IMR-90 (cell line): ENCODE measurements around the gene LTB4R. TPM values are rescaled to one million over a fixed set of nuclear protein-coding genes. Genes with fewer than 3 reads are reported as not detected.

Experiments
- ATAC-seq: fragments of 200-7000 bp; cut with Tn5 transposase; 2 replicates; pipeline ENCODE4 v1.9.1; 2020; ENCODE audit warnings: low read depth, mild to moderate bottlenecking, moderate library complexity
- BruUV-seq: library from RNA; stranded (reverse); fragments of 400-500 nt; replicated peaks from 2 replicates; lab custom pipeline; 2021; lab: Mats Ljungman, UMichigan
- CTCF ChIA-PET: fragments of 300-600 bp; formaldehyde crosslinking; extraction: SDS; loops from one replicate; lab custom pipeline; 2021; ENCODE audit warnings: antibody characterized with exemption; lab: Yijun Ruan, JAX
- POLR2A ChIA-PET: fragments of 300-600 bp; sonication (Branson Sonifier 250); formaldehyde crosslinking; loops from one replicate; lab custom pipeline; 2022; ENCODE audit warnings: antibody characterized with exemption; ENCODE audit not compliant: unreplicated experiment; lab: Charles Lee
- DNase-seq: peaks from one replicate; pipeline ENCODE4 v3.0.0; 2013
- H2AFZ ChIP-seq: replicated peaks from 2 replicates; pipeline ENCODE3; 2013; ENCODE audit warnings: low read length, mild to moderate bottlenecking; ENCODE audit not compliant: poor library complexity
- H2AK5ac ChIP-seq: 2 replicates; pipeline ENCODE4 v1.6.1; 2013; ENCODE audit warnings: low read depth, low read length, inconsistent platforms
- H2AK9ac ChIP-seq: replicated peaks from 2 replicates; pipeline ENCODE3; 2013; ENCODE audit warnings: mild to moderate bottlenecking, low read depth, low read length, moderate library complexity; ENCODE audit not compliant: poor library complexity
- H2BK120ac ChIP-seq: 2 replicates; pipeline ENCODE4 v1.6.1; 2013; ENCODE audit warnings: low read depth, low read length, inconsistent platforms
- H2BK15ac ChIP-seq: 3 replicates; pipeline ENCODE4 v1.6.1; 2013; ENCODE audit warnings: low read depth, low read length, inconsistent platforms
- H2BK20ac ChIP-seq: 2 replicates; pipeline ENCODE4 v1.6.1; 2013; ENCODE audit warnings: low read depth, mild to moderate bottlenecking, inconsistent platforms, low read length, moderate library complexity
- H2BK5ac ChIP-seq: 2 replicates; pipeline ENCODE4 v1.6.1; 2013; ENCODE audit warnings: mild to moderate bottlenecking, low read depth, low read length, inconsistent platforms; ENCODE audit not compliant: poor library complexity, severe bottlenecking
- H3K14ac ChIP-seq: replicated peaks from 2 replicates; pipeline ENCODE4 v1.6.1; 2013; ENCODE audit warnings: low read depth, low read length, inconsistent platforms
- H3K18ac ChIP-seq: 2 replicates; pipeline ENCODE4 v1.6.1; 2013; ENCODE audit warnings: low read depth, low read length, control low read depth
- H3K23ac ChIP-seq: 2 replicates; pipeline ENCODE4 v1.6.1; 2013; ENCODE audit warnings: low read depth, low read length, inconsistent platforms
- H3K27ac ChIP-seq: 2 replicates; pipeline ENCODE4 v1.5.1; 2013; ENCODE audit warnings: mild to moderate bottlenecking, control low read depth, low read length; ENCODE audit not compliant: insufficient read depth
- H3K27me3 ChIP-seq: 2 replicates; pipeline ENCODE4 v1.6.1; 2013; ENCODE audit warnings: low read length; ENCODE audit not compliant: control insufficient read depth, insufficient read depth
- H3K36me3 ChIP-seq: 2 replicates; pipeline ENCODE4 v1.6.1; 2013; ENCODE audit warnings: low read length, mixed read lengths; ENCODE audit not compliant: control insufficient read depth, insufficient read depth
- H3K4ac ChIP-seq: 2 replicates; pipeline ENCODE4 v1.6.1; 2013; ENCODE audit warnings: low read depth, low read length, inconsistent platforms
- H3K4me1 ChIP-seq: 2 replicates; pipeline ENCODE4 v1.6.1; 2013; ENCODE audit warnings: low read length, mixed read lengths; ENCODE audit not compliant: control insufficient read depth, insufficient read depth
- H3K4me2 ChIP-seq: 2 replicates; pipeline ENCODE4 v1.6.1; 2013; ENCODE audit warnings: low read depth, mild to moderate bottlenecking, control low read depth, low read length, moderate library complexity
- H3K4me3 ChIP-seq: 2 replicates; pipeline ENCODE4 v1.5.1; 2013; ENCODE audit warnings: low read depth, mild to moderate bottlenecking, control low read depth, low read length, moderate library complexity; ENCODE audit not compliant: insufficient read depth
- H3K56ac ChIP-seq: 2 replicates; pipeline ENCODE4 v1.6.1; 2013; ENCODE audit warnings: low read length, inconsistent platforms; ENCODE audit not compliant: insufficient read depth; ENCODE audit errors: extremely low read depth
- H3K79me1 ChIP-seq, 2 experiments: 2 replicates each; pipeline ENCODE4 v1.6.1; 2013; ENCODE audit warnings: low read length in 2 of 2, inconsistent platforms in 1 of 2, low read depth in 1 of 2
- H3K9ac ChIP-seq: 2 replicates; pipeline ENCODE4 v1.6.1; 2013; ENCODE audit warnings: low read depth, low read length, control low read depth
- H3K9me1 ChIP-seq: 2 replicates; pipeline ENCODE4 v1.6.1; 2013; ENCODE audit warnings: low read length, inconsistent platforms; ENCODE audit not compliant: insufficient read depth
- H3K9me3 ChIP-seq: 2 replicates; pipeline ENCODE4 v1.6.1; 2013; ENCODE audit warnings: low read length; ENCODE audit not compliant: control insufficient read depth, insufficient read depth
- H4K20me1 ChIP-seq: 2 replicates; pipeline ENCODE4 v1.6.1; 2013; ENCODE audit warnings: low read length, inconsistent platforms; ENCODE audit not compliant: insufficient read depth
- H4K5ac ChIP-seq: 2 replicates; pipeline ENCODE4 v1.6.1; 2013; ENCODE audit warnings: mild to moderate bottlenecking, low read depth, low read length, control low read depth
- H4K8ac ChIP-seq, 2 experiments: 2 replicates each; pipeline ENCODE4 v1.6.1; 2013; ENCODE audit warnings: low read depth in 2 of 2, low read length in 2 of 2, control low read depth in 1 of 2, inconsistent platforms in 1 of 2
- H4K91ac ChIP-seq: 2 replicates; pipeline ENCODE4 v1.6.1; 2013; ENCODE audit warnings: low read depth, low read length, inconsistent platforms; ENCODE audit not compliant: insufficient read depth
- BHLHE40 ChIP-seq: fragments of 150-350 bp; IDR thresholded peaks from 2 replicates; pipeline ENCODE4 v1.6.1; 2016; ENCODE audit warnings: mild to moderate bottlenecking, low read depth, low read length
- CEBPB ChIP-seq: IDR thresholded peaks from 2 replicates; pipeline ENCODE4 v1.6.1; 2012; ENCODE audit warnings: low read depth, low read length, improper control_type of control experiment
- CHD1 ChIP-seq: IDR thresholded peaks from 2 replicates; pipeline ENCODE4 v1.6.1; 2012; ENCODE audit warnings: low read depth, low read length, improper control_type of control experiment
- CTCF ChIP-seq: conservative IDR thresholded peaks from 2 replicates; pipeline ENCODE4 v1.5.1; 2012; ENCODE audit warnings: mild to moderate bottlenecking, low read depth, low read length, improper control_type of control experiment
- ELK1 ChIP-seq: fragments of 150-350 bp; IDR thresholded peaks from 2 replicates; pipeline ENCODE4 v1.6.1; 2016; ENCODE audit warnings: low read depth, mild to moderate bottlenecking, low read length, moderate library complexity, borderline replicate concordance
- FOS ChIP-seq: fragments of 150-350 bp; IDR thresholded peaks from 2 replicates; pipeline ENCODE4 v1.6.1; 2016; ENCODE audit warnings: low read depth, low read length
- MAFK ChIP-seq: IDR thresholded peaks from 2 replicates; pipeline ENCODE4 v1.6.1; 2012; ENCODE audit warnings: low read depth, low read length, improper control_type of control experiment
- MAZ ChIP-seq: IDR thresholded peaks from 2 replicates; pipeline ENCODE4 v1.6.1; 2012; ENCODE audit warnings: low read depth, mild to moderate bottlenecking, low read length, improper control_type of control experiment, moderate library complexity, borderline replicate concordance
- MXI1 ChIP-seq: IDR thresholded peaks from 2 replicates; pipeline ENCODE4 v1.6.1; 2012; ENCODE audit warnings: low read depth, mild to moderate bottlenecking, low read length, moderate library complexity, borderline replicate concordance
- NFE2L2 ChIP-seq: fragments of 150-350 bp; IDR thresholded peaks from 2 replicates; pipeline ENCODE4 v1.6.1; 2016; ENCODE audit warnings: low read depth, mild to moderate bottlenecking, low read length
- POLR2A ChIP-seq: IDR thresholded peaks from 2 replicates; pipeline ENCODE4 v1.6.1; 2012; ENCODE audit warnings: mild to moderate bottlenecking, low read depth, low read length
- RAD21 ChIP-seq: IDR thresholded peaks from 2 replicates; pipeline ENCODE4 v1.6.1; 2012; ENCODE audit warnings: low read length, improper control_type of control experiment
- RCOR1 ChIP-seq: IDR thresholded peaks from 2 replicates; pipeline ENCODE4 v1.6.1; 2012; ENCODE audit warnings: mild to moderate bottlenecking, low read length, improper control_type of control experiment; ENCODE audit not compliant: insufficient replicate concordance
- RFX5 ChIP-seq: IDR thresholded peaks from 2 replicates; pipeline ENCODE4 v1.8.0; 2012; ENCODE audit warnings: low read depth, mild to moderate bottlenecking, low read length, moderate library complexity
- SMC3 ChIP-seq: fragments of 150-350 bp; IDR thresholded peaks from 2 replicates; pipeline ENCODE4 v1.6.1; 2016; ENCODE audit warnings: low read depth, mild to moderate bottlenecking, antibody characterized with exemption, low read length, moderate library complexity
- USF2 ChIP-seq: fragments of 150-350 bp; IDR thresholded peaks from 2 replicates; pipeline ENCODE4 v1.6.1; 2017; ENCODE audit warnings: mild to moderate bottlenecking, antibody characterized with exemption, low read length, low read depth
- WGBS, 2 experiments: methylation state at CpG; one replicate each; pipeline versions ENCODE4 v1.1.5 to v1.1.7; 2013; ENCODE audit warnings: missing lambda C conversion rate in 2 of 2; ENCODE audit not compliant: insufficient read length in 1 of 2; ENCODE audit errors: extremely low coverage in 2 of 2; 5-methylcytosine and 5-hydroxymethylcytosine counted together
- dilution Hi-C: fragments of 300-500 bp; cut with HindIII; formaldehyde crosslinking; loops from one replicate; pipeline ENCODE4 v1.14.3; 2018; ENCODE audit warnings: low sequenced_read_pairs; ENCODE audit not compliant: unreplicated experiment
- in situ Hi-C: fragments of 300-500 bp; cut with MboI; formaldehyde crosslinking; loops from 3 replicates; pipeline ENCODE4 v1.14.3; 2019; ENCODE audit warnings: low sequenced_read_pairs, inconsistent platforms, mixed read lengths
- intact Hi-C: fragments of 100-400 bp; cut with micrococcal nuclease; formaldehyde crosslinking; loops from 2 replicates; pipeline ENCODE4 v1.10.0; 2022
- polyA plus RNA-seq, 3 experiments: library from polyadenylated mRNA; depleted of rRNA; stranded (reverse); fragments of >200 nt; gene quantifications; 2 replicates each; pipeline ENCODE4 v1.2.3, GENCODE V29; 2012; ENCODE audit warnings: low replicate concordance in 1 of 3
- total RNA-seq: library from RNA; depleted of rRNA; stranded (reverse); fragments of >200 nt; gene quantifications from 2 replicates; pipeline ENCODE4 v1.2.3, GENCODE V29; 2012

Gene LTB4R
- total and polyA plus RNA-seq, 2 of the 4 experiments (the other 2 are of a cell fraction), result 0.18 to 2.3 TPM

- 100% methylated on average over 1 of the region's 3 CpGs; no CpG with 5 or more reads in 1 of the 2 experiments for WGBS, 2 experiments
- Histone ChIP-seq H2AFZ (no peak overlapping the region), H4K5ac (no peak overlapping the region), H4K8ac (no peak overlapping the region), H3K9ac (no peak overlapping the region), H3K4me1 (no peaks in the 10 kb centered on the region), H3K4ac (no peak overlapping the region), H3K27ac (no peak overlapping the region), H2BK20ac (no peak overlapping the region), H3K27me3 (peaks cover 43% of the 10 kb centered on the region), H2BK15ac (no peak overlapping the region), H2BK120ac (no peak overlapping the region), H3K14ac (no peak overlapping the region), H3K23ac (no peak overlapping the region), H3K9me3 (no peaks in the 10 kb centered on the region), H3K4me2 (no peak overlapping the region), H4K91ac (no peak overlapping the region), H2BK5ac (no peak overlapping the region), H2AK9ac (peak overlapping the region; percentile 79), H3K4me3 (no peak overlapping the region), H3K56ac (no peak overlapping the region), H4K20me1 (no peaks in the 10 kb centered on the region), H3K79me1 (no peaks in the 10 kb centered on the region), H3K18ac (no peak overlapping the region), H2AK5ac (no peak overlapping the region), H3K36me3 (no peaks in the 10 kb centered on the region), H3K9me1 (peaks cover 6% of the 10 kb centered on the region)
- in situ Hi-C loops, result no loop called here
- no TSS peak for BruUV-seq
- POLR2A ChIA-PET, result no interaction called here
- TF ChIP-seq CEBPB (no peak), BHLHE40 (no peak), USF2 (no peak), RAD21 (no peak), CTCF (no peak), MAZ (no peak), POLR2A (no peak), RFX5 (no peak), RCOR1 (no peak), MXI1 (no peak), ELK1 (no peak), FOS (no peak), NFE2L2 (no peak), SMC3 (no peak), MAFK (no peak), CHD1 (no peak)
- intact Hi-C loops, result no loop called here
- ATAC-seq (no peak), DNase-seq (no peak)
- CTCF ChIA-PET, result no interaction called here
- dilution Hi-C loops, result no loop called here
Measured at GRCh38 chr14:24317141-24317928, 6.0 kb downstream of the LTB4R start.
